ENCODE measurements around the gene NUP188.
"Not testable (repeated sequence)": the region's sequence is repeated elsewhere in the genome, so short reads cannot be mapped to it uniquely, and the experiment has no call there.

NUP188 gene

GRCh38 chr9:128943832-128944620, 3.5 kb upstream of the NUP188 start:
- DNase-seq (ENCODE audit: low spot score): no peak

GRCh38 chr9:128944966-128945365, 2.5 kb upstream of the NUP188 start:
- not testable (repeated sequence) for DNase-seq (ENCODE audit: low spot score)

DNA sequence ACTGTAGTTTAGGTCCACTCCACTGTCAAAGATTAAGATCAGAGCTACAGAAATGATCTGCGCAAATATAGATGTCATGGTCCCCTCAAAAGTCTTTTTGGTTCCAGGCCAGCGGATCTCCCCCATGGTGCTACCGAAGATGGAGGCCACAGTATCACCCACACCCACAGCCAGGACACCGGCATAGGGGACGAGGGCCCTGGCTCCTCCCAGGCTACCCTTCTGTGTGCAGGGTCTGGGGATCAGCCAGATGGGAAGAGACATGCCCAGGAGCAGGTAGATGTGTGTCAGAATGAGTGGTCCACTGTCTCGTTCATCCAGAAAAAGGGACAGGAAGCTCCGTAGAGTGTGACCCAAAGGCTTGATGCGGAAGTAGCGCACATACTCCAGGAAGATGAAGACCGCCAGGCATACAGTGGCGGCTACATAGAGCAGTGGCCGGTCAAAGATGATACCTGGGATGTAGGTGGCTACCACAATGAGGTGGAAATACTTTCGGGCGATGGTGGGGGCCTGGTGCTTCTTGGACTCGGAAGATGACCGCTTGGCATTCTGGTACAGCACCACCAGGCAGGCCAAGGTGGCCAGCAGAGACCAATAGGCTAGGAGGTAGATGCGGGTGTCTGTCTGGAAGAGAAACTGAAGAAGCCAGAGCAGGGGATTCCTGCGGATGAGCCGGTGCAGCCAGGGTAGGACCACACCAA, 1.5 kb upstream of the NUP188 start:
- no peak for DNase-seq (ENCODE audit: low spot score)

- peak; percentile 39 for DNase-seq (ENCODE audit: low spot score)
Observed at GRCh38 chr9:128946571-128947276, 775 bp upstream of the NUP188 start.

DNA sequence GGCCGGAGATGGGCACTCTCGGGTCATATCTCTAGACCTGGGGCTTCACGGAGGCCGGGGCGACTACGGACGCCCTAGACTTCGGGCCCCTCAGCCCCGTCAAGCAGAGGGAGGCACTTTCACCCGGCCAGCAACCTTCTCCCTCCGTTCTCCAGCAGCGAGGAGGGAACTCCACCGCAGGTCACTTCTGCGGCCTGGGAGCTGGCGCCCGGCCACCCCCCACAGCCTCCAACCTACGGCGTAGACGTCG, 297 bp upstream of the NUP188 start:
- no peak for DNase-seq (ENCODE audit: low spot score)

GRCh38 chr9:128961403-128961802, 13.9 kb downstream of the NUP188 start:
- not testable (repeated sequence) for DNase-seq (ENCODE audit: low spot score)

DNA sequence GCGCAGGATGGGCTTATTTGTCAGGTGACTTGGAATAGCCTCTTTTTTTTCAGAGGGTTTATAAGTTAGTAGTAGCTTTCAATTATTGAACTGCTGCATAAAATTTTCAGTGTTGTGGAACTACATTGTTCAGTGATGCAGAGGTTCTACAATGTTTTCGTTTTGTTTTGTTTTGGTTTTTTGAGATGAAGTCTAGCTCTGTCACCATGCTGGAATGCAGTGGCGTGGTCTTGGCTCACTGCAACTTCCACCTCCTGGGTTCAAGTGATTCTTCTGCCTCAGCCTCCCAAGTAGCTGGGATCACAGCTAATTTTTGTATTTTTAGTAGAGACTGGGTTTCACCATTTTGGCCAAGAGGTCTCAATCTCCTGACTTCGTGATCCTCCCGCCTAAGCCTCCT, 22.0 kb downstream of the NUP188 start:
- DNase-seq (ENCODE audit: low spot score): no peak

GRCh38 chr9:128972956-128973355, 25.5 kb downstream of the NUP188 start:
- peak; percentile 76 for DNase-seq (ENCODE audit: low spot score)

- no peak for DNase-seq (ENCODE audit: low spot score)
Observed at GRCh38 chr9:128979111-128979510, 31.6 kb downstream of the NUP188 start.

DNA sequence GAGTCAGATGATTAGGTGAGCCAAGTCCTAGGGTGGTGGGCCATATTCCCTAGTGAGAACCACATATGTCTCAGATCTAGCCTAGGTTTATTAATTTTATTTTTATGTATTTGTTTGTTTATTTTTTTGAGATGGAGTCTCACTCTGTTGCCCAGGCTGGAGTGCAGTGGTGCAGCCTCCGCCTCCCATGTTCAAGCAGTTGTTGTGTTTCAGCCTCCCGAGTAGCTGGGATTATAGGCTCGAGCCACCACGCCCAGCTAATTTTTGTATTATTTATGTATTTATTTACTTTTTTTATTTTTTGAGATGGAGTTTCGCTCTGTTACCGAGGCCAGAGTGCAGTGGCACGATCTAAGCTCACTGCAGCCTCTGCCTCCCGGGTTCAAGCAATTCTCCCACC, 36.0 kb downstream of the NUP188 start:
- DNase-seq (ENCODE audit: low spot score): no peak

GRCh38 chr9:128986671-128987070, 39.2 kb downstream of the NUP188 start:
- no peak for DNase-seq (ENCODE audit: low spot score)

DNA sequence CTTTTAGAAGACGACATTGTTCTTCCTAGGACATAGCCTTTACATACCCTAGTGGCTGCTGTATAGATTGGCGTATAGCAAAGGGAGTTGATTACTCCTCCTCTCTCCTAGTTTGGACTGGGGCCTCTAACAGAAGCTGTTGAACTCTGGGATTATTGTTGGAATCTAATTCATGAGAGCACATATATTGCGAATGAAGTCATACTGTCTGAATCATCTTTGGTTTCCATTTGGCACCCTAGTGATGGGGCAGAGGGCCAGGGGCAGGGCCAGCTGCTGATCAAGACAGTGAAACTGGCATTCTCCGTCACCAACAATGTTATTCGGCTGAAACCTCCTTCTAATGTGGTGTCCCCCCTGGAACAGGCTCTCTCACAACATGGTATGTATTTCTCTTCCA, 40.3 kb downstream of the NUP188 start:
- DNase-seq (ENCODE audit: low spot score): peak; percentile 91

DNA sequence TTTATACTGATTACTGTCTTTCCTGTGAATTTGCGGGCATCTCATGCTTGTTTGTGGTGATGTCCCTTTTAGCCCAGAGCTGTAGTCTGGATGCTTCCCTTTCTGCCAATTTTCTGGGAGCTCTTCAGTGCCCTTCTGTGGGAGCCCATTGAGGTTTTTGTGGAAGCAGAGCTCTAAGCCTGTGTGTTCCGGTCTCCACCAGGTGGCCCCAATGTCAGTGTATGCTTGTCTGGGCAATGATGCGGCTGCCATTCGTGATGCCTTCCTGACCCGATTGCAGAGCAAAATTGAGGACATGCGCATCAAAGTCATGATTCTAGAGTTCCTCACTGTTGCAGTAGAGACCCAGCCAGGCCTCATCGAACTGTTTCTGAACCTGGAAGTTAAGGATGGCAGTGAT, 45.5 kb downstream of the NUP188 start:
- peak; percentile 20 for DNase-seq (ENCODE audit: low spot score)

DNA sequence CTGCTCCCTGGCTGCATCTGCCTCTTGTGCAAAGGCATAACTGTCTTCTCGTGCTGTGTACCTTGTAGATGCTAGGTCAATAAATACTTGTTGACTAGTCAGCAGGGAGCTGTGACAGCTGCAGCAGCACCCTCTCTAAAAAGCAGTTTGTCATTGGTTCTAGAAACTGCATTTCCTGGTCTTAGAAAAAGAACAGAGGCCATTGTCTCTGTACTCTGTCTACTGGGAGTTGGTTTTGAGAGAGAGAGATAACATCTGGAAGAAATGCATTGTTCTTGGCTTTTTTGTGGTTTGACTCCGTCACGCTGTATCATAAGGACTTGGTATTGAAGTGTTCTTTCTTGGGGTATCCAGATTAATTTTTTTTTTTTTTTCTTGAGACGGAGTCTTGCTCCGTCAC, 48.3 kb downstream of the NUP188 start:
- no peak for DNase-seq (ENCODE audit: low spot score)

DNA sequence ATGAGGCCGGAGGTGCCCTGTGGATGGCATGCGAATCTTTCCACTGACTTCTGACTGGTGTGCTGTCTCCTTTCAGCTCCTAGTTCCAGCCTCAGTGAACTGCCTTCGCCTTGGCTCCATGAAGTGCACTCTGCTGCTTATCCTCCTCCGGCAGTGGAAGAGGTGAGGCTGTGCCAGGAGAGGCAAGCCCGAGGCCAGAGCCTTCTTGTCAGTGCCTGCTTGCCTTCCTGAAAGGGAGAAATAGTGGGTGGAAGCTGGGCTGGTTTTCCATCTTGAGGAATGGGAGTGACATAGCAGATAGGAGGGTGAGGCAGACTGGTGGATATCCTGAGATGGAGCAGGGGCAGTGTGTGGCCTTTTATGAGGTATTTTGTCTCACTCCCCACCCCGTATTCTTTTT, 51.0 kb downstream of the NUP188 start:
- no peak for DNase-seq (ENCODE audit: low spot score)

- DNase-seq (ENCODE audit: low spot score): no peak
Observed at GRCh38 chr9:128999581-129000206, 52.2 kb downstream of the NUP188 start.

GRCh38 chr9:129001504-129002325, 54.2 kb downstream of the NUP188 start:
- DNase-seq (ENCODE audit: low spot score): no peak

- DNase-seq (ENCODE audit: low spot score): no peak
Observed at GRCh38 chr9:129002992-129003391, 55.5 kb downstream of the NUP188 start.

GRCh38 chr9:129004173-129004572, 56.7 kb downstream of the NUP188 start:
- not testable (repeated sequence) for DNase-seq (ENCODE audit: low spot score)

- DNase-seq (ENCODE audit: low spot score): no peak
Observed at GRCh38 chr9:129005336-129005997, 58.0 kb downstream of the NUP188 start.

DNA sequence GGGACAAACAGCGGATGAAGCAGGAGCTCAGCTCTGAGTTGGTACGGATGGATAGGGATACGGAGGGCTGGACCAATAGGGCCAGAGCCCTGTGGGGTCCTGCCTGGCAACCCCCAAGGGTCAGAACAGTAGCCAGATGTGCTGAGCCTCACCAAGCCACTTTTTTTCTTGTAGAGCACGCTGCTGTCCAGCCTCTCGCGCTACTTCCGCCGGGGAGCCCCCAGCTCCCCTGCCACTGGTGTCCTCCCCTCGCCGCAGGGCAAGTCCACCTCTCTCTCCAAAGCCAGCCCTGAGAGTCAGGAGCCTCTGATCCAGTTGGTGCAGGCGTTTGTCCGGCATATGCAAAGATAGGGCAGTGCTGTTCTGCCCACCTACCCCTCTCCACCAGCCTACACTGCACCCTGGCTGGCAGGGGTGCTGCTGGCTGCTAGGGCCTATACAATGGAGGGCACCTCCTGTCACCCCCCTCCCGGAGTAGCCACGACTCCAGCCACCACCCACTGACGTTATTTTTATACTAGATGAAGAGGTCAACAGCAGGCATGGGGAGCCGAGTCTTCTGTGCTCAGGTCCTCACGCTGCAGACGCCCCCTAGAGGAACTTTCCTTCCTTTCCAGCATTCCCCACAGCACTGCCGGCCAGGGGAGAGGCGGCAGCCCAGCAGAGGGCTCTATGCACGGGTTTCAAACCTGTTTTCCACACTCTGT, 59.0 kb downstream of the NUP188 start:
- DNase-seq (ENCODE audit: low spot score): peak; percentile 90
